ENCODE measurements around the gene AFMID.

DNA sequence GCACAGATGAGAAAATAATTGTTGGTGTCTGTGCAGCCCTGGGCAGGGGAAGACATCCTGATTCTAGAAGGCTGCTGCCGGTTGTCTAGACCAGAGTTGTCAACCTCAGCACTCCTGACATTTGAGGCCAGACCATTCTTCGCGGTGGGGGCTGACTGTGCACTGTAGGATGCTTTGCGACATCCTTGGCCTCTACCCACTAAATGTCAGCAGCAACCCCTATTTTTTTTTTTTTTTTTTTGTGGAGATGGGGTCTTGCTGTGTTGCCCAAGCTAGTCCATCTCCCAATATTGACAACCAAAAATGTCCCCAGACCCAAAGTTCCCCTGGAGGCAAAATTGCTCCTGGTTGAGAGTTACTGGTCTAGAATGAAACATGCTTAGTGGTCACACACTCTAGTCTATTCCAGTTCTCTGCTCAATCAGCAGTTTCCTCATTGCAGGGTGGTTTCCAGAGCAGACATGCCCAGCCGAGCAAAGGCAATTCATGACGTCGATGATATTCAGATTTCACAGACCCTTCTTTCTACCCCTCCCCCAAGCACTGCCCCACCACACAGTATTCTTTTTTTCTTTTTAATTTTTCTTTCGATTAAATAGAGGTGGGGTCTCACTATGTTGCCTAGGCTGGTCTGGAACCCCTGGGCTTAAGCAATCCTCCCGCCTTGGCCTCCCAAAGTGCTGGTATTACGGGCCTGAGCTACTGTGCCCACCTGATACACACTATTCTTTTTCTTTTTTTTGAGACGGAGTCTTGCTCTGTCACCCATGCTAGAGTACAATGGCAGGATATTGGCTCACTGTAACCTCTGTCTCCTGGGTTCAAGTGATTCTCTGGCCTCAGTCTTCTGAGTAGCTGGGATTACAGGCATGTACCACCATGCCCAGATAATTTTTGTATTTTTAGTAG is 32.0 kb upstream of the AFMID start:
- TF ChIP-seq, protein P1, sequence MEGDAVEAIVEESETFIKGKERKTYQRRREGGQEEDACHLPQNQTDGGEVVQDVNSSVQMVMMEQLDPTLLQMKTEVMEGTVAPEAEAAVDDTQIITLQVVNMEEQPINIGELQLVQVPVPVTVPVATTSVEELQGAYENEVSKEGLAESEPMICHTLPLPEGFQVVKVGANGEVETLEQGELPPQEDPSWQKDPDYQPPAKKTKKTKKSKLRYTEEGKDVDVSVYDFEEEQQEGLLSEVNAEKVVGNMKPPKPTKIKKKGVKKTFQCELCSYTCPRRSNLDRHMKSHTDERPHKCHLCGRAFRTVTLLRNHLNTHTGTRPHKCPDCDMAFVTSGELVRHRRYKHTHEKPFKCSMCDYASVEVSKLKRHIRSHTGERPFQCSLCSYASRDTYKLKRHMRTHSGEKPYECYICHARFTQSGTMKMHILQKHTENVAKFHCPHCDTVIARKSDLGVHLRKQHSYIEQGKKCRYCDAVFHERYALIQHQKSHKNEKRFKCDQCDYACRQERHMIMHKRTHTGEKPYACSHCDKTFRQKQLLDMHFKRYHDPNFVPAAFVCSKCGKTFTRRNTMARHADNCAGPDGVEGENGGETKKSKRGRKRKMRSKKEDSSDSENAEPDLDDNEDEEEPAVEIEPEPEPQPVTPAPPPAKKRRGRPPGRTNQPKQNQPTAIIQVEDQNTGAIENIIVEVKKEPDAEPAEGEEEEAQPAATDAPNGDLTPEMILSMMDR (IDR thresholded peaks at IDR 0.05): no peak
- TF ChIP-seq POLR2A (IDR thresholded peaks at IDR 0.05): no peak
